HG03460 (cell line): Measurements from ENCODE around the gene CCL21.

Experiments used
- ATAC-seq: cut with Tn5 transposase; IDR thresholded peaks from one replicate; pipeline ENCODE4 v1.9.1; 2021; ENCODE audit not compliant: unreplicated experiment

Gene CCL21

DNA sequence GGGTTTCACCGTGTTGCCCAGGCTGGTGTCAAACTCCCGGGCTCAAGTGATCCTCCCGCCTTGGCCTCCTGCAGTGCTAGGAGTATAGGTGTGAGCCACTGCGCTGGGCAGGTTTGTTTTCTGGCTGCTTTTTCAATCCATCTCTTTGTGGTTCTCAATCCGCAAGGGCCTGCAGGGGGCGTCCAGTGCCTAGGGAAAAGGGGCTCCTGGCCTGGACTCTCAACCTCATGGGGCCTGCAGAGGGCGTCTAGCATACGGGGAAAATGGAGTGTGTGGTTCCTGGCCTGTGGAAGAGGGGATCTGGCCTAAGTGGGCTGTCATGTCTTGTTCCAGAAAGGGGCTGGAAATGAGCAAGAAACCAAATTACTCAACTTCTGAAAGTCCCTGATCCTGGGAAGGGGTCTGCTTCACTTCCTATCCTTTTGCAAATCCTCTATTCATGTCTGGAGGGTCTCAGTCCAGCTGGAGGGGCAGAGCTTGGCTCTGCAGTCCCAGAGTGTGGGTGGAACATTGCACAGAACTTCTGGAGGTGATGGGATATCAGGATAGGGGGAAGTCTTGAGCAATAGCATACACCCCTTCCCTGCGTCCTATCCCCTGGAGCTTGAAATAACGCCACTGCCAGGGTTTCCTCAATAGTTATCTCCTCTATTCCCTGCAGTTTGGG is 34.8 kb downstream of the CCL21 start:
- no peak for ATAC-seq

DNA sequence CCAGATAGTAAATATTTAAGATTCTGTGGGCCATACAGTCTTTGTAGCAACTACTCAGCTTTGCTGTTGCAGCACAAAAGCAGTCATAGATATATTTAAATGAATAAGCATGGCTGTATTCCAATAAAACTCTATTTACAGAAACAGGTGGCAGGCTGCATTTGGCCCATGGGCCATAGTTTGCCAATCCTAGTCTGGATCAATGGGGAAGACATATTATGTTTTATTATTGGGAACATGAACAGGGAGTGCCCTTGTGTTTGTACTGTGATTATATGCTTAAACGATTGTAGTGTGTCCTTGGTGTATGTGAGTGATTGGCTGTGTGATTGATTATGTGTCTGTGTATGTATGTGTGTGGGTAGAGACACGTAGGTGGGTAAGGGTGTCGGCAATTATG is 35.5 kb downstream of the CCL21 start:
- no peak for ATAC-seq

DNA sequence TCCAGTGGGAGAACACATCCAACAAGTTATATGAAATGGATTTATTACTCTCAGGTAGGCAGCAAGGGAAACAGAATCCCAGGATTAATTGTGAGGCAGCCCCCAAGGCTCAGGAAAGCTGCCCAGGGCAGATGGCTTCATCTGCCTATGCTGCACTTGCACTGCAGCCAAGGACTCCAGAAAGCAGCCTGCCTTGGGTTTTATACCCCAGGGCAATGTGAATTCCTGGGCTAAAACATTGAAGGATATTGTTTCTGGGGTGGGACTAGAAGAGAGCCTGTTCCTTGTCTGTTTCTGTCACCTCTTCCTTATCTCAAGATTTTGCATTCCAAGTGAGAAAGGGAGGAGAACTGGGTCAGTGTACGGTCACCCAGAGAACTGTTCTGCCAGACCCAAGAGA is 38.6 kb downstream of the CCL21 start:
- ATAC-seq = no peak

DNA sequence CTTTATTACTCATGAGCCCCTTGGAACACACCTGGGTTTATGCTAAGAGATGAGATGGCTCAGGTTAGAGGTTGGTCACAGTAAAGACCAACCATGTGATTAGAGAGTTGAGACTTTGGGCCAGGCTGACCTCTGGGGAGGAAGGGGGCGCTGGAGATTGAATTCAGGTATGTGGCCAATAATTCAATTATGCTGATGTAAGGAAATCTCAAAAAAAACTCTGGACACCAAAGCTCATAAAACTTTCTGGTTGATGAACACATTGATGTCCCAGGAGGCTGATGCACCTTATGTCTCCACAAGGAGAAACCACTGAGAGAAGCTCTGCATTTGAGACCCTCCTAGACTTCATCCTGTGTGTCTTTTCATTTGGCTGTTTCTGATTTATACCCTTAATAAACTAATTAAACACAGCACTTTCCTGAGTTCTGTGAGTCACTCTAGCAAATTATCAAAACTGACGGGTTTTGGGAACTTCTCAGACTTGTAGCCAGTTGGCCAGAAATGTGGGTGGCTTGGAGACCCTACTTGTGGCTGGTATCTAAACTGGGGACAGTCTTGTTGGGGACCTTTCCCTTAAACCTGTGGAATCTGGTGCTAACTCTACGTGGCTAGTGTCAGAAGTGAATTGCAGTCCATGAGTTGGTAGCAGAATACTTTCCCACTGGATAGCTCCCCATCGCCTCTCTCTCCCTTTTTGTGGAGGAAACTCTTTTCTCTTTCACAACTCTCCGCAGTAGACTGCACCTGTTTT is 40.0 kb downstream of the CCL21 start:
- ATAC-seq = no peak

DNA sequence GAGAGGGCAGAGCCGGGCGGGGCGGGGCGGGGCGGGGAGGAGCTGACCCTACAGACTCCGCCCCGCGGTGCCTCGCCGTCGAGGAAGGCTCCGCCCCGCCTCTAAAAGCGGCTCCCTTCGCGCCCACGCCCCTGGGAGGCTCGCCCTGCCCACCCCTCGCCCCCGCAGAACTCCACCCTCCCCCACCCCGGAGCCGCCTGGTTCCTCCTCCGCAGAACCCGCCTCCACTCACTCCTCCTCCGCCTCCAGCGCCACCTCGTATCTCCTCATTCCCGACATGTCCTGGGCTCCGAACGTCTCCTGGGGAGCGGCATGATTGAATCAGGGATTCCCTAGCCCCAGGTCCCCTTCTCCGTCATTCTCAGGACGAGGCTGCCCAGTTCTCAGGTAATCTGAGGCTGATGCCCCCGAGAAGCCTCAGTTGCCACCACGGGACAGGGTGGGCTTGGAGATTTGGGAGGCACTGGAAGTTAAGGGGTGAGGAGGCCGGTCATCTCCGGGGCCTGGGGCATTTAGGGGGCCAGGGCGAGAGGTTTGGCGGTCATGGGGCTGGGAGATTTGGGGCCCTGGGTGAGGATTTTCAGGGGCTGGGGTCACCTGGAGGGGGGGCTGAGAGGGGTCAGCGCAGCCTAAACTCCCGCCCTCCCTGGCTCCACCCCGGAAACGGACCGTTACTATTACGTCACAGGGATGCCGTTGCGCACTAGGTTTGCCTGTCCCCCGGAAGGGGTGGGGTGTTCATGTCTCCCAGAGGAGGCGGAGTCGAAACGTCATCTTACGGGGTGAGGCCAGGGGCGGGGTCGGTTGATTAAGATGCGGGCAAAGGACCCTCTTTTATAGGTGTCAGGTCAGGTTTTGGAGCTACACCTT is 44.3 kb downstream of the CCL21 start:
- peak; percentile 66 for ATAC-seq

DNA sequence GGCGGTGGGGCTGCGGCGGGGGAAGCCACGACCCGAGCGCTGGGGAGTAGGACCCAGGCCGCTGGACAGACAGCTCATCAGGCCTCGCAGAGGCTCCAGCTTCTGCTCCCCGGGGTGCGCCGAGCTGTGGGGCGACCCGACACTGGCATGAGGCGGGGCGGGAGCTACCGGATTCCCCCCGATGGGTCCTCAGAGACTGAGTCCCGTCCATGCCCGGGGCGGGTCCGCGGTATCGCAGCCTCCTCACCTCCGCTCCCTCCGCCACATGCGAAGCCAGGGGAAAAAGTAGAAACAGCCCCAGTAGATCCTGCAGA is 44.9 kb downstream of the CCL21 start:
- ATAC-seq = peak; percentile 3

DNA sequence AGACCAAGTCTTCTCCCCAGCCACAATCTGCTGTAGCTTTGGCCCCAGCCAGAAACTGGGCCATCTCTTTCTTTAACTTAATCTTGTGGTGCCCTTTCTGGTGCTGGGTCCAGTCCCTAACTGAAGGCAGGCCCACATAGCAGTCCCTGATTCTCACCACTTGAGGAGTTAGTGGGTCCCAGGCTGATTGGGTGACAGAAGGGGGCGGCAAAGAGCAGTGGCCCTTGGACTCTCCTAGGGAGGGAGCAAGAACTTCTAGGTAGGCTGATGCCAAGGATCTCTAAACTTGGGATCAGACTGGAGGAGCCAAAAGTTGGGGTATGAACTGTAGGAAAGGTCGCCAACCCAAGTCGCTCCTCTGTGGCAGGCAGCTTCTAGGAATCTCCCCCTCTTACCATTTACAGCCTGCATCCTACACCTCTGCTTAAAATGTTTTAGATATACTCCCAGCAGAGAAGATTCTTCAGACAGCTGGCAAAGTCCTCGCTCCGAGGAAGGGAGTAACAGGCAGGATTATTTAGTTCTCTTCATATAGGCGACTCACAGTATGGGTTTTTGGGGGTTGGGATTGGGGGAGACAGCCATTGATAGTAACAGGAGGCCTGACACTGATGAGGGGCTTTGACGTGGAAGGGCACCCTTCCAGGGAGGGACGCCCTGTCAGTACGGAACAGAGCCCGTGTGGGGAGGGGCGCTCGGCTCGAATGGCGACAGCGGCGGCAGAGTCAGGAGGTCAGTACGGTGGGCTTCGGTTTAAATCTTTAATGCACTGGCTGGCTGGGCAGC is 45.5 kb downstream of the CCL21 start:
- peak; percentile 40 for ATAC-seq

DNA sequence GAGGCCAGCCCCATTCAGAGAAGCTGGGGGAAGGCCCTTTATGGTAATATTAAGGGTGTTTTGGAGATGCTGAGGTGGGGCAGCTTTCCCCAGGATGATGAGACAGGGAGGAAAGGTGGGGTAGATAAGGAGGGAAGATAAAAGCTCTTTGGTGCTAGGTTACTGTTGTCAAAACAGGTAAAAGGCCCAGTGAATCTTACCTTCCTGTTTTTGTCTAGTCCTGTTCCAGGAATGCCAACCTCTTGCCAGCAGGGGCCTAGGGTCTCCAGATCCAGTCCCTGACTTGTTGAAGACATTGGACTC is 46.7 kb downstream of the CCL21 start:
- ATAC-seq = no peak

DNA sequence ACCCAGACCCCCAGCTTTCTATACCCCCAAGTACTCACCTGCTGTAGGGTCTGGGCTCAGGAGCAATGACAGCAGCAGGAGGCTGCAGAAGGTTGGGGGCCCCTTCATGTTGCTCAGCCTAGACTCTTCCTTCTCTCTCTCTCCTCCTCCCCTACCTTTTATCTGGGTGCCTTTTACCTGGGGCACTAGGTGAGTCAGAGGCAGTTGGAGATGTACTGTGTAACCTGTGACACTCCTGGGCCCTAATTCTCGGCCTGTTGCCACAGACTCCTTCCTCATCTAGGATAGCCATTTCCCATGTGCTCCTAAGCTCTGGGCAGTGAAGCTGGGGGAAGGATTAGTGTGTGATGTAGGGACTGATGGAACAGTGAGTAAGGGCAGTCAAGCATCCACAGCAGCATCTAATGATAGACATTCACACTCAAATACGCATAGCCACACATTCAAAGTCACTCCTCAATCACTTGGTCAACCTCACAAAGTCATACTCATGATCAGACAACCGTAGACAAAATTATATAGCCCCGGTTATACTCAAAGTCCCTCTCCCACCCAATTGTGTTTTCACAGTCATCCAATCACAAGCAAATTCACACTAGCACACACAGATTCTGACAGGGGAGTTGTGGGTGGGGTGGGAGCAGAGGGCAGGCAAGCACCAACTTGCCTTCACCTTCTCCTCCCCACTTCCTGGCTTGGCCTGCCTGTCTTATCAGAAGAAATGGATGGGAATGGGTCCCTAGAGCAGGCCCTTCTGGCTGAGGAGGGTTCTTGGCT is 47.2 kb downstream of the CCL21 start, which contains the start of gene CCL27:
CCL27 (minus strand) TSS at position 132 of the 777 bp plus-strand sequence; CDS start at position 108, 24 bp downstream.
- no peak for ATAC-seq

DNA sequence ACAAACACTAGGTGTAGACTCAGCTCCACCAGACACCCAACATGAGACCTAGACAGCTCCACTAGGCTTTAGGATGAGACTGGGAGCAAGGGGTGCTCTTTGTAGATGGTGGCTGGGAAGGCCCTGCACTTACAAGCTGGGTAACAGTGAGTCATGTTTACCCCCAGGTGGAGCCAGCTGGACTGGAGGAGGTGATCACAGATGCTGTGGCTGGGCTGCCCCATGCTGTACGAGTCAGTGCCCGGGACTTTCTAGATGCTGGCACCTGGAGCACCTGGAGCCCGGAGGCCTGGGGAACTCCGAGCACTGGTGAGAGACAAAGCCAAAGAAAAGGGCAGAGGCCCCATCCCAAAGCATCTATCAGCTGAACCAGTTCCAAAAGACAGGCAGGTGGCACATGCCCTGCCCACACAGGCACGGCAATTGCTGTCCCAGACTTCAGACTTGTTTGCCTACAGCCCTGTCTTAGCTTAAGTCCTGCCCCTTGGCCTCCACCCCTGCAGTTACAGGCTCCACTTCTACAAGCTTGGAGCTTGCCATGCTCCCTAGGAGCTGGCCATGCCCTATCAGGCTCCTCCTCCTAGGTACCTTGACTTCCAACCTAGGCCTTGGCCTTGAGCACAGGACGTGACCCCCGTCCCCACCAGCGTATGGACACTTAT is 50.2 kb downstream of the CCL21 start:
- no peak for ATAC-seq
